ENCODE data around the gene PCDH15. TPM values are rescaled to one million over a fixed set of nuclear protein-coding genes. Genes with fewer than 3 reads are reported as not detected.

The PCDH15 gene
- polyA plus RNA-seq, 1 experiment, result not detected

- TF ChIP-seq CTCF (IDR thresholded peaks at IDR 0.05; ENCODE audit: low read depth, low read length), result no peak
- no peak overlapping the region for H3K4me3 ChIP-seq (ENCODE audit: low read depth, low read length)
- H3K27me3 ChIP-seq (ENCODE audit: control insufficient read depth, insufficient read depth, low read length), result no peaks in the 10 kb centered on the region
- no peak overlapping the region for H3K27ac ChIP-seq (ENCODE audit: low read depth, low read length)
- DNase-seq (ENCODE audit: low read depth, low spot score), result no peak
- no peaks in the 10 kb centered on the region for H3K9me3 ChIP-seq (ENCODE audit: control insufficient read depth, insufficient read depth, low read length)
- POLR2A ChIA-PET, result no interaction called here
- CTCF ChIA-PET, result no interaction called here
These were observed 206.7 kb downstream of the PCDH15 start for GRCh38 chr10:54594289-54594688.

DNA sequence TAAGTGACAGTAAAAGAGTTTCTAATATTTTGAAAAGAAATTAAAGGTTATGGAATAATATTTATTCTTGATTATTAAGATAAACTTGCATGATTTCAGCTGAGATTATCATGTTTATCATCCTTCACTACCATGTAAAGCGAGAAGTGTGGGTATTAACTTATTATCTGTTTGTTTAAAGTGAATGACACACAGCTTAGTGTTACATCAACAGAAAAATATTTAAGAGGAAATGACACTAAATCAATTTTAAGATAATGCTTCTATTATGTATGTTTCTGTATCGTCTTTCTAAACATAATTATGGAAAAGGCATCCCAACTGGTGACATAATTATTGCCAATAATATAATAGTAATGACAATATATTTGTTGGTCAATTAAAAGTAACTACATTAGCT, 213.1 kb downstream of the PCDH15 start:
- Histone ChIP-seq H3K27ac (ENCODE audit: low read depth, low read length) (no peak overlapping the region), H3K9me3 (ENCODE audit: control insufficient read depth, insufficient read depth, low read length) (no peaks in the 10 kb centered on the region), H3K27me3 (ENCODE audit: control insufficient read depth, insufficient read depth, low read length) (no peaks in the 10 kb centered on the region), H3K4me3 (ENCODE audit: low read depth, low read length) (no peak overlapping the region)
- ChIA-PET CTCF (no interaction called here), POLR2A (no interaction called here)
- DNase-seq (ENCODE audit: low read depth, low spot score), result no peak
- no peak for TF ChIP-seq CTCF (IDR thresholded peaks at IDR 0.05; ENCODE audit: low read depth, low read length)

DNA sequence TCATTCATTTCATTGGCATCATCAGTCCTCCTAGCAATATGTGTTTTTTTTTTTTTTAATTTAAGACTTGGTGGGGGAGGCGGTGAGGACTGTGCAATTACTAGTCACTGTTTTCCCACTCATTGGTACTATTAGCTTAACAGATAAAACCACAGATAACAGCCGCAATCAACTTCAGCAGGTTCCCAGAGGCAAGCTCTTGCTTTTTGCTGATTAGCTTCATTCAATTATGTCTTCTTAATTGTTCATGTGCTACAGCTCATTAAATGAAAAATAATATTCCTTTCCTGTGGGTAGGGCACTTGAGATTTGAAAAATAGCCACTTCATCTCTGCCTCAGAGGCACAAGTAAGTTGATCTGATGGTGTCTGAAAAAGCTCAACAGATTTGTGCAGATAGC, 215.5 kb downstream of the PCDH15 start:
- TF ChIP-seq CTCF (IDR thresholded peaks at IDR 0.05; ENCODE audit: low read depth, low read length), result no peak
- Histone ChIP-seq H3K27ac (ENCODE audit: low read depth, low read length) (no peak overlapping the region), H3K4me3 (ENCODE audit: low read depth, low read length) (no peak overlapping the region), H3K9me3 (ENCODE audit: control insufficient read depth, insufficient read depth, low read length) (no peaks in the 10 kb centered on the region), H3K27me3 (ENCODE audit: control insufficient read depth, insufficient read depth, low read length) (no peaks in the 10 kb centered on the region)
- POLR2A ChIA-PET, result no interaction called here
- no peak for DNase-seq (ENCODE audit: low read depth, low spot score)
- CTCF ChIA-PET, result no interaction called here

DNA sequence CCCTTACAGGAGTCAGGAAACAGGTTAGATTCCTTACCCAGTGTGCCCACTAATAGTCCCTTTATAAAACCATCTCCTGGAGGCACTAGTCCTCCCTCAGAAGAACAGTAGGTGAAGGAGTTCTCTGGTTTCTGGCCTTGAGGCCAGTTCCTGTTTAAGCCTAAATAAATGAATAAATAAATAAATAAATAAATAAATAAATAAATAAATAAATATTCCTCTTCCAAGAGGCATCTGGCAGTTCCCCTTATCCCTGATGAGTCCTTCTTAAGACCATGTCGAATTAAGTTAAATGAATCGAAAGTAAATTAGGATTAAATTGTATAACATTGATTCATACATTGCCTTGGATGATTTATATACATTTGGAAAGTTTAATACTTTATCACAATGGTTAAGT, 223.3 kb downstream of the PCDH15 start:
- DNase-seq (ENCODE audit: low read depth, low spot score), result no peak
- no peak for TF ChIP-seq CTCF (IDR thresholded peaks at IDR 0.05; ENCODE audit: low read depth, low read length)
- no peaks in the 10 kb centered on the region for H3K9me3 ChIP-seq (ENCODE audit: control insufficient read depth, insufficient read depth, low read length)
- CTCF ChIA-PET, result no interaction called here
- POLR2A ChIA-PET, result no interaction called here
- no peak overlapping the region for H3K27ac ChIP-seq (ENCODE audit: low read depth, low read length)
- H3K4me3 ChIP-seq (ENCODE audit: low read depth, low read length), result no peak overlapping the region
- H3K27me3 ChIP-seq (ENCODE audit: control insufficient read depth, insufficient read depth, low read length), result no peaks in the 10 kb centered on the region

- DNase-seq (ENCODE audit: low read depth, low spot score), result no peak
- POLR2A ChIA-PET, result no interaction called here
- no peak for TF ChIP-seq CTCF (IDR thresholded peaks at IDR 0.05; ENCODE audit: low read depth, low read length)
- H3K27me3 ChIP-seq (ENCODE audit: control insufficient read depth, insufficient read depth, low read length), result no peaks in the 10 kb centered on the region
- H3K4me3 ChIP-seq (ENCODE audit: low read depth, low read length), result no peak overlapping the region
- CTCF ChIA-PET, result no interaction called here
- H3K27ac ChIP-seq (ENCODE audit: low read depth, low read length), result no peak overlapping the region
- H3K9me3 ChIP-seq (ENCODE audit: control insufficient read depth, insufficient read depth, low read length), result no peaks in the 10 kb centered on the region
These were observed 224.5 kb downstream of the PCDH15 start for GRCh38 chr10:54576541-54576940.

All from AG04450 (cell line).